ENCODE data around the gene SPAG16. TPM values are rescaled to one million over a fixed set of nuclear protein-coding genes. Genes with fewer than 3 reads are reported as not detected.
A peak's percentile ranks its signal among the peaks of the same experiment; 100 is the strongest.

Gene SPAG16
- total and polyA plus RNA-seq, 2 of the 13 experiments (the other 11 are each of a cell fraction or from before 2014, with no cell fraction given) = 9.6 to 26.5 TPM

DNA sequence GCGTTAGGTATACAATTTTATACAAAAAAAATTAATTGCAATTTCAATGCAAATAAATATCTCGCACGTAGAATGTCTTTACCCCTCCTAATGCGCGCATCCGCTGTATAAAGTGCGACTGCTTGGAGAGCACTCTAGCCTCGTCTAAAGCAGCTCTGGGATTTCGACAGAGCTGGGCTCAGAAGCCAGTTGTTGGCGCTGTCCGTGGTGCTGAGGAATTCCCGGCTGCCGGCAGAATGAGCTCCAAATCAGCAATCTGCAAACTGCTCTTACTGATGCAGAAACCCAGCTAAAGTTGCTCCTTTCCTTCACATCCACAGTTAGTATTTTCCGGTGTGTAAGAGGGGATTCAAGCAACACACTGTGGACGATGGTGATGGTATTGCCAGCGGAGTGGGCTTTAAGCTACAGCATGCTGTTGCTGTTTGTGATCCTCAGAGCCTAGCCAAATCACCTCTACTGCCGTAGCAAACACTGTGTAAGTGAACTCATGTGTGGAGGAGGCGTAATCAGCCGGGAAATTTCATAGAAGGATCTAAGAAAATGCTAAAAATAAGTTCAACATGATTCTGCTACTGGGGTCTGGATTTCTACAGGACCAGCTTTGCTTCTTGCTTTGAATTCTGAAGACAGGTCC is 1126.8 kb downstream of the SPAG16 start, which contains the start of gene VWC2L (continued):
- no peak for TF ChIP-seq MAZ (IDR thresholded peaks at IDR 0.05; ENCODE audit: borderline replicate concordance, low read depth, low read length)
- 0 out of 2 replicates have a peak, but pooled peaks have one; percentile 22 for TF ChIP-seq MAZ (CRISPR knock-in tag; IDR thresholded peaks at IDR 0.05; ENCODE audit: low read depth)
- TF ChIP-seq ZNF407 (CRISPR knock-in tag; IDR thresholded peaks at IDR 0.05; ENCODE audit: not compliant biosample characterization) = no peak
- TF ChIP-seq ZNF660 (CRISPR knock-in tag; IDR thresholded peaks at IDR 0.05; ENCODE audit: borderline replicate concordance, low read depth) = no peak
- no peak for TF ChIP-seq DPF2 (CRISPR knock-in tag; IDR thresholded peaks at IDR 0.05; ENCODE audit: borderline replicate concordance, low read depth)
- no peak for TF ChIP-seq ZNF251 (CRISPR knock-in tag; IDR thresholded peaks at IDR 0.05)
- peak; percentile 99 for TF ChIP-seq KLF6 (CRISPR knock-in tag; IDR thresholded peaks at IDR 0.05)
- no peak for TF ChIP-seq NCOA1 (CRISPR knock-in tag; IDR thresholded peaks at IDR 0.05)
- peak; percentile 93 for TF ChIP-seq ZNF878 (CRISPR knock-in tag; IDR thresholded peaks at IDR 0.05)
- no peak for TF ChIP-seq POLR2G (IDR thresholded peaks at IDR 0.05; ENCODE audit: low read depth, low read length)
- peak; percentile 58; the same call in 1 of the 2 replicates for TF ChIP-seq ZNF816 (CRISPR knock-in tag; IDR thresholded peaks at IDR 0.05; ENCODE audit: borderline replicate concordance)
- no peak for TF ChIP-seq ZNF383 (CRISPR knock-in tag; IDR thresholded peaks at IDR 0.05; ENCODE audit: borderline replicate concordance)
- TF ChIP-seq, protein P1, sequence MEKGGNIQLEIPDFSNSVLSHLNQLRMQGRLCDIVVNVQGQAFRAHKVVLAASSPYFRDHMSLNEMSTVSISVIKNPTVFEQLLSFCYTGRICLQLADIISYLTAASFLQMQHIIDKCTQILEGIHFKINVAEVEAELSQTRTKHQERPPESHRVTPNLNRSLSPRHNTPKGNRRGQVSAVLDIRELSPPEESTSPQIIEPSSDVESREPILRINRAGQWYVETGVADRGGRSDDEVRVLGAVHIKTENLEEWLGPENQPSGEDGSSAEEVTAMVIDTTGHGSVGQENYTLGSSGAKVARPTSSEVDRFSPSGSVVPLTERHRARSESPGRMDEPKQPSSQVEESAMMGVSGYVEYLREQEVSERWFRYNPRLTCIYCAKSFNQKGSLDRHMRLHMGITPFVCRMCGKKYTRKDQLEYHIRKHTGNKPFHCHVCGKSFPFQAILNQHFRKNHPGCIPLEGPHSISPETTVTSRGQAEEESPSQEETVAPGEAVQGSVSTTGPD (CRISPR knock-in tag; IDR thresholded peaks at IDR 0.05) = 0 out of 2 replicates have a peak, but pooled peaks have one; percentile 16
- peak; percentile 73; the same call in 1 of the 2 replicates for TF ChIP-seq MEF2D (CRISPR knock-in tag; IDR thresholded peaks at IDR 0.05)
- TF ChIP-seq ESRRA (CRISPR knock-in tag; IDR thresholded peaks at IDR 0.05; ENCODE audit: low read depth) = no peak
- no peak for TF ChIP-seq ZNF33A (CRISPR knock-in tag; IDR thresholded peaks at IDR 0.05; ENCODE audit: borderline replicate concordance)
- 0 out of 2 replicates have a peak, but pooled peaks have one; percentile 33 for TF ChIP-seq SIN3A (IDR thresholded peaks at IDR 0.05; ENCODE audit: borderline replicate concordance, low read depth, low read length)
- TF ChIP-seq, protein P2, sequence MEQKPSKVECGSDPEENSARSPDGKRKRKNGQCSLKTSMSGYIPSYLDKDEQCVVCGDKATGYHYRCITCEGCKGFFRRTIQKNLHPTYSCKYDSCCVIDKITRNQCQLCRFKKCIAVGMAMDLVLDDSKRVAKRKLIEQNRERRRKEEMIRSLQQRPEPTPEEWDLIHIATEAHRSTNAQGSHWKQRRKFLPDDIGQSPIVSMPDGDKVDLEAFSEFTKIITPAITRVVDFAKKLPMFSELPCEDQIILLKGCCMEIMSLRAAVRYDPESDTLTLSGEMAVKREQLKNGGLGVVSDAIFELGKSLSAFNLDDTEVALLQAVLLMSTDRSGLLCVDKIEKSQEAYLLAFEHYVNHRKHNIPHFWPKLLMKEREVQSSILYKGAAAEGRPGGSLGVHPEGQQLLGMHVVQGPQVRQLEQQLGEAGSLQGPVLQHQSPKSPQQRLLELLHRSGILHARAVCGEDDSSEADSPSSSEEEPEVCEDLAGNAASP (CRISPR knock-in tag; IDR thresholded peaks at IDR 0.05; ENCODE audit: borderline replicate concordance) = peak; percentile 91
- no peak for TF ChIP-seq RBAK (CRISPR knock-in tag; IDR thresholded peaks at IDR 0.05)
